Stimulated activated memory B cell treated with anti-CD40 and anti-IgM and Interleukin-4, amounts not matched to agents 10 μg/mL and 1 μg/mL and 100 μg/mL, for 72 hours (primary cell): ENCODE data around the gene RTP2.
A peak's percentile ranks its signal among the peaks of the same experiment; 100 is the strongest.

Experiments used
- ATAC-seq: fragments of 150-1000 bp; cut with Tn5 transposase; 2 replicates; pipeline ENCODE4 v1.10.0; 2021
- H3K27ac Mint-ChIP-seq: one replicate; pipeline ENCODE4 v1.8.0; 2022; ENCODE audit warnings: mild to moderate bottlenecking, mixed read lengths
- H3K27me3 Mint-ChIP-seq: one replicate; pipeline ENCODE4 v1.8.0; 2022; ENCODE audit warnings: mixed read lengths
- H3K36me3 Mint-ChIP-seq: one replicate; pipeline ENCODE4 v1.8.0; 2022; ENCODE audit warnings: mixed read lengths
- H3K4me1 Mint-ChIP-seq: one replicate; pipeline ENCODE4 v1.8.0; 2022; ENCODE audit warnings: mixed read lengths
- H3K4me3 Mint-ChIP-seq: one replicate; pipeline ENCODE4 v1.8.0; 2022; ENCODE audit warnings: mild to moderate bottlenecking, moderate library complexity, mixed read lengths
- H3K9me3 Mint-ChIP-seq: one replicate; pipeline ENCODE4 v1.8.0; 2022; ENCODE audit warnings: mixed read lengths

RTP2 gene

DNA sequence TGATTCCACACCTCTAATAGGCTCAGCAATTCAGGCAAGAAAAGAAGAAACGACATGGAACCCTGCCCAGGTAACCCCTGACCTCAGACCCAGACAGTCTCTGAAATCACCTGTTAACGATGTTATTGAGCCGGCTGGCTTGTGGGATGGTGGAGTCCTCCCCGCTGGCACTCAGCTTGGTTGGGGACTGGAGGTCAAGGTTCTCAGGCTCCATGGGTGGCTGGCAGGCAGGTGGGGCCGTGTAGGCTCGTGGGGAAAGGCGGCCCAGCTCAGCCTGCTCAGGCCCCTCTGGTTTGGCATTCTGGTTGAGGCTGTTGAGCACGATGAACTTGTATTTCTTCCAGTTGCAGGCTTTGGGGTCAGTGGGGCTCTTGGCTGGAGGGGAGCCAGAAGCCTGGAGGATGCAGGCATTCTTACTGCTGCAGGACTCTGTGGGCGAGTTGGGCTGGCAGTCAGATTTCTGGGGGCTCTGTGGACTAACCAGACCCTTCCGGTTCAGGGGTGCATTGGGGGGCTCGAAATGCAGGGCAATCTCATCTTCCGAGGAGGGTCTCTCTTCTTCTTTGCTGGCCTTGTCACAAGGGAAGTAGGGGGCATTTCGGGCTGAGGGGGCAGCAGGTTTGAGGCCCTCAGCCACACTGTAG lies 26.7 kb upstream of the RTP2 start:
- no peak for ATAC-seq
- Mint-ChIP-seq H3K4me3 (no peak overlapping the region), H3K36me3 (peaks cover 83% of the 10 kb centered on the region), H3K4me1 (no peaks in the 10 kb centered on the region), H3K27me3 (no peaks in the 10 kb centered on the region), H3K9me3 (no peaks in the 10 kb centered on the region), H3K27ac (no peak overlapping the region)

DNA sequence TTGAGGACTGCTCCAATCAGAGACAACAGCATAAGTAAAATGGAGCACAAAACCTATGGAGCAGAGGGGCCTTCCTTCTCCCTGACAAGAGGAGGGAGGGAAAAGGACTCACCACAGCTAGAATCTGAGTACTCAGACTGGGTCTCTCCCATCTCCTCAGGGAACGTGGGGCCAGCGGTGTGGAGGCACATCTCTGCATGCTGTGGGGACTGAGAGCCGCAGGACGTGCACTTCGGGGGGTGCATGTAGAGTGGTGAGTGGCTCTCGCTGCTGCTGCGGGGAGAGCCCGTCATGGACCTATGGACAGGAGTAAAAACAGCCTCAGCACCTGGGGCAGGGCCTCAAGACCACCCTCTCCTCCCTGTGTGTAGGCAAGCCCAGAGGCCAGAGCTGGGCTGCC lies 25.9 kb upstream of the RTP2 start:
- H3K4me1 Mint-ChIP-seq = no peaks in the 10 kb centered on the region
- H3K4me3 Mint-ChIP-seq = no peak overlapping the region
- ATAC-seq = no peak
- H3K27me3 Mint-ChIP-seq = no peaks in the 10 kb centered on the region
- H3K9me3 Mint-ChIP-seq = no peaks in the 10 kb centered on the region
- no peak overlapping the region for H3K27ac Mint-ChIP-seq
- peaks cover 86% of the 10 kb centered on the region for H3K36me3 Mint-ChIP-seq

DNA sequence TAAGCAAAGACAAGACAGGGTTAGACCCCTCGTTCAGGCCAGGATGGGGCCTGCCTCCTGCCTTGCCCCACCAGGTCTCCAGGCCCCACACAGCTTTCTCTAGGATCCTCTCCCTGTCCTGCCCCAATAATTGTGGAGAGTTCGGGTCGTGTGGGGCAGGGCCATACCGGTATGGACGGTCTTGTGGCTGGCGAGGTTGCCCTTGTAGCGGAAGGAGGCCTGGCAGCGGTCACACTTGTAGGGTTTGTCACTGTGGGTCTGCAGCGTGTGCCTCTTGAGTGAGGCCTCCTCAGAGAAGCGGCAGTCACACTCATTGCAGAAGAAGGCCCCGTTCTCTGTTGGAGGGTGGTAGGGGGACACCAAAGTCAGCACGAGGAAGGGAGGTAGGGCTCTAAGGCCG lies 24.2 kb upstream of the RTP2 start:
- Mint-ChIP-seq H3K4me3 (no peak overlapping the region), H3K9me3 (no peaks in the 10 kb centered on the region), H3K36me3 (peaks cover 93% of the 10 kb centered on the region), H3K27me3 (no peaks in the 10 kb centered on the region), H3K4me1 (no peaks in the 10 kb centered on the region), H3K27ac (no peak overlapping the region)
- ATAC-seq = no peak

DNA sequence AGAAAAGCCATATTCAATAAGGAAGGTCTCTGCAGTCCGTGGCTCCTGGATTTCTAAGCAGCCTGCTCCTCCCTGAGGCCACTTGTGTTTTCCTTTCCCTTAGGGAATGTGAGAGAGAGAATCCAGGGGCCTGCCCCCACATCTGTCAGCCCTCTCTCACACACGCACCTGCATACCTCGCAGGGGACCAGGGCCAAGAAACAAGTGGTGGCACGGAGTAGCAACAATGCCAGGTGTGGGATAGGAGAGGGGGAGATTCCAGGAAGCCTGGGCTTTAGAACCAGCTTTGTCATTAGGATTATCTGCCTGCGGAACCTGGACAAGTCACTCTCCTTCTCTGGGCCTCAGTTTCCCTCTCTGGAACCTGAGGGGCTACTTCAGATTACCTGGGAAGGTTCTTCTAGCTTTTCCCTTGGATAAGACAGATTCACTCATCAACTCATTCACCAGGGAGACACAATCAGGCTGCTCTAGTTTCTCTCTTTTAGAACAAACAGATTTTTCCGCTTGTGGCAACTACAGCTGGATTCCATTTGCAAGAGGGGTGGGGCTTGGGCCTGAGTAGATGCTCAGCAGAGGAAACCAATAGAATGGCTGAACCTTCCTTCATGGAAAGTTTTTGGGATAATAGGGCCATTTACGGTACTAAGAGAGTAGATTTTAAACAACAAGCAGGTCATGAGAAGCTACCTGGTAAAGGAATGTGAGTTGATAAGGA lies 23.5 kb upstream of the RTP2 start:
- no peak for ATAC-seq
- Mint-ChIP-seq H3K4me1 (no peaks in the 10 kb centered on the region), H3K27me3 (no peaks in the 10 kb centered on the region), H3K27ac (no peak overlapping the region), H3K36me3 (peaks cover 93% of the 10 kb centered on the region), H3K4me3 (no peak overlapping the region), H3K9me3 (no peaks in the 10 kb centered on the region)

DNA sequence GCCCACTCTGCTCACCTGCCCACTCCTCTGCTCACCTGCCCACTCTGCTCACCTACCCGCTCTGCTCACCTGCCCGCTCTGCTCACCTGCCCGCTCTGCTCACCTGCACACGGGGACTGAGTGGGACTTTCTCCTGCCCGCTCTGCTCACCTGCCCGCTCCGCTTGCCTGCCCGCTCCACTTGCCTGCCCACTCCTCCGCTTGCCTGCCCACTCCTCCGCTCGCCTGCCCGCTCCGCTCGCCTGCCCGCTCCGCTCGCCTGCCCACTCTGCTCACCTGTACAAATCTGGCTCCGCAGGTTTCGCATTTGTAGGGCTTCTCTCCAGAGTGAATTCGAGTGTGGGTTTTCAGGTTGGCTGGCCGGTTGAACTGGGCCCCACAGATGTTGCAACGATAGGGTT lies 22.9 kb upstream of the RTP2 start:
- Mint-ChIP-seq H3K4me1 (no peaks in the 10 kb centered on the region), H3K27me3 (no peaks in the 10 kb centered on the region), H3K36me3 (peaks cover 93% of the 10 kb centered on the region), H3K27ac (no peak overlapping the region), H3K9me3 (no peaks in the 10 kb centered on the region), H3K4me3 (no peak overlapping the region)
- ATAC-seq = no peak

DNA sequence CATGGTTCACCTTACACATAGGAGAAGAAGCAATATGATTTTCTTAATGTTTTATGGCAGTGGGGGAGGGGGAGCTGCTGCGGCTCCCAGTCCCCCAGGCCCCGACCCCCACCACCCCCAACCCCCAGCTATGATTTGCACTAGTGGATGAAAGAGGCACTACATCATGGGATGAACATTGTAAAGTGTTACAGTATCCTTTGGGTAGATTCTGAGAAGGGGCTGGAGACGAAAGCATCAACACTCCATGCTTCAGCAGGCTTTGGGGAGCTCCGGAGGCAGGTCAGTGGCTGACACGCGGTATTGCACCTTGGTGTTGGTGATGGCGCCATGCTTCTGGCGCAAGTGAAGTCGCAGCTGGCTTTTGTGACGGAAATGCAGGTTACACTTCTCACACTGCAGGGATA lies 19.9 kb upstream of the RTP2 start:
- Mint-ChIP-seq H3K4me3 (no peak overlapping the region), H3K9me3 (no peaks in the 10 kb centered on the region), H3K36me3 (peaks cover 70% of the 10 kb centered on the region), H3K4me1 (no peaks in the 10 kb centered on the region), H3K27ac (no peak overlapping the region), H3K27me3 (no peaks in the 10 kb centered on the region)
- ATAC-seq = no peak

DNA sequence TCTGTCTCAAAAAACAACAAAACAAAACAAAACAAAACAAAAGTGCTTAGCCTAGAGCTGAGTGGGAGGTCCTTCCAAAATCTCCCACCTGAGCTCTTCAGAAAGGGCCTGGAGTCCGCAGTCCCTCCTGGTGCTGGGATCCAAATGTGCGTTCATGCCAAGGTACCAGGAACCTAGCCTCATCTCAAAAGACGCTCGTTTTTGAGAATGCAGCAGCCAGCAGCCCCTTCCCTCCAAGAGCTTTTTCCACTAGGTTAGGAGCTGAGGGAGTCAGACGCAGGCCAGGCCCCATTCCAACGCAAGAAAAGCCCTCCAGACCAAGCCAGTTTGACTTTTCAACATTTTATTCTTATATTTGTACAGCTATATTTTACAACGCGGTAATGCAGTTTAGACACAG lies 18.7 kb upstream of the RTP2 start:
- H3K27me3 Mint-ChIP-seq = no peaks in the 10 kb centered on the region
- no peaks in the 10 kb centered on the region for H3K9me3 Mint-ChIP-seq
- H3K4me3 Mint-ChIP-seq = no peak overlapping the region
- H3K27ac Mint-ChIP-seq = no peak overlapping the region
- peaks cover 59% of the 10 kb centered on the region for H3K36me3 Mint-ChIP-seq
- H3K4me1 Mint-ChIP-seq = no peaks in the 10 kb centered on the region
- no peak for ATAC-seq

DNA sequence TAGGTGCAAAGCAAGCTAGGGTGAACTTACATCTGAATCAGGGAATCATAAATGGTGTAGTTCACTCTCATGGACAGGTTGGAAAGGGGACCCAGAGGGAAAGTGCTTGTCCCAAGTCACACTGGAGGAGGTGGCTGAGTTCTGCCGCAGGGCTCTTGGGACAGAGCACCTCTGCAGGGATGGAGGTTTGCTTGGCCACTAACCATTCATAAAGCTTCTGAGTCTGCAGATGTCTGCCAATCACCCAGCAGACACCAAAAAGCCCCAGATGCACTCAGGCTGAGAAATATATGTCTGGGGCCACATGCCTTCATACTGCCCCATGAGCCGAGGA lies 17.9 kb upstream of the RTP2 start:
- no peaks in the 10 kb centered on the region for H3K4me1 Mint-ChIP-seq
- ATAC-seq = peak; percentile 21

DNA sequence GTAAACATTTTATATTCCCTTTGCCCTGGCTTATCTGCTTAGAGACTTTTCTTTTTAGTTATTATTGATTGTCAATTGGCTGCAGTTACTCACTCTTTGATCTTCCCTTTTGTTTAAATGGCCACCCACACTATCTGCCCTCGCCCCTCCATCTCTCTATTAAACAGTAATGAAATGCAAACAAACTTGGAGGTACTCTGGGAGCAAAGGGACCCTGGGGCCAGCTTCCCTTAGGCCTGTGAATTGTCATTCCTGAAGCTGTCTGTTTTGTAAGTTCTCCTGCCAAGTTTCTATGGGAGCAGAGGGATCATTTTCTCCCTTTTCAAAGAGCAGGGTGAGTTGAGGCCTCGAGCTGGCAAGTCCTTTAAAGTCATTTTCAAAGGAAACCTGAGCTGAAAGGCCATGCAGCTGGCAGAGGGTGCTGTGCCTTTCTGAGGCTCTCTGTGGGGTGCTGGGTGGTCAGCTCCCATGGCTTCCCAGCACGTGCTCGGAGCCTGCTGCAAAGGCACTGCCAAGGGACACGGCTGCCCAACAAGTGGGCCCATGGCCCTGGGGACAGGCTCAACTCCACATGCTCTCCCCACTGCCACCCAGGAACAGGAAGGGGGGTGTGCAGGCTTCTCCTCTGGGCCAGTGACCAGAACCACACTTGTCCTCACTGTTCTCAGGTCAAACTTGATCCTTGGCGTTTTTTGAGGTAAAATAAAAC lies 17.4 kb upstream of the RTP2 start:
- no peaks in the 10 kb centered on the region for H3K9me3 Mint-ChIP-seq
- H3K4me3 Mint-ChIP-seq = no peak overlapping the region
- peak; percentile 55 for ATAC-seq
- peaks cover under 1% of the 10 kb centered on the region for H3K4me1 Mint-ChIP-seq
- no peak overlapping the region for H3K27ac Mint-ChIP-seq
- H3K36me3 Mint-ChIP-seq = peaks cover 46% of the 10 kb centered on the region
- H3K27me3 Mint-ChIP-seq = no peaks in the 10 kb centered on the region

More for the DNA sequence above, 17.9 kb upstream of the RTP2 start:
- peaks cover 51% of the 10 kb centered on the region for H3K36me3 Mint-ChIP-seq
- no peak overlapping the region for H3K27ac Mint-ChIP-seq
- no peaks in the 10 kb centered on the region for H3K27me3 Mint-ChIP-seq
- no peaks in the 10 kb centered on the region for H3K9me3 Mint-ChIP-seq
- H3K4me3 Mint-ChIP-seq = no peak overlapping the region

DNA sequence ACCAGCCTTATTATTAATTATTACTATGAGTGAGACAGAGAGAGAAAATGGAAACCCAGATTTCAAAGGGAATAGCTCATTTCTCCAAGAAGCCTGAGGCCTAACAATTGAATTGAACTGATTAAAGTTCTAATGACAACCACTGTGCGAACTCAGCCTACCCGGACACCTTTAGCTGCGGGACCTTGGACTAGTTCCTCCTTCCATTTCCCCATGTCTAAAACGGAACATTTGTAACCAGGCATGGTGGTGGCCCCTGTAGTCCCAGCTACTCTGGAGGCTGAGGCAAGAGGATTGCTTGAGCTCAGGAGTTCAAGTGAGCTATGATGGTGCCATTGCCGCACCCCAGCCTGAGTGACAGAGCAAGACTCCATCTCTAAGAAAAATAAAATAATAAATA lies 16.4 kb upstream of the RTP2 start:
- H3K36me3 Mint-ChIP-seq = peaks cover 36% of the 10 kb centered on the region
- ATAC-seq = no peak

DNA sequence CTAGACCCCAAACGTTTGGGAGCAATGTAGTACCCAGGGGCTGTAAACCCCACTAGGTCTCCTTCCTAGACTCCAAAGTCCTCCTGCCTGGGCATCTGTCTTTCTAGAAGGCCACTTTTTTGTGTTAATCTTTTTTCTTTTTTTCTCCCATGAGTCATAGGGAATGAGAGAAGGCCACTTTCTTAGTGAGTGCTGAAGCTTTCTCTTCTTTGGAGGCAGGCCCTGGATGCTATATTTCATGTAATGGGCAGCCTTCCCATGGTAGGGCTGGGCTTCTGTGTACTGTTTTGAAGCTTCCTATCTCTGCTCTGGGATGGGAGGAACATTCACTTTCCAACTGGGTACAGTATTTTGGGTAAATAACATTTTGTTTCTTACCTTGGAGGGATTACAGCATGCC lies 15.2 kb upstream of the RTP2 start:
- H3K36me3 Mint-ChIP-seq = peaks cover 25% of the 10 kb centered on the region
- ATAC-seq = no peak
- no peak overlapping the region for H3K4me3 Mint-ChIP-seq
- peaks cover 8% of the 10 kb centered on the region for H3K4me1 Mint-ChIP-seq
- H3K27me3 Mint-ChIP-seq = no peaks in the 10 kb centered on the region
- H3K27ac Mint-ChIP-seq = no peak overlapping the region
- no peaks in the 10 kb centered on the region for H3K9me3 Mint-ChIP-seq

More for the DNA sequence above, 16.4 kb upstream of the RTP2 start:
- Mint-ChIP-seq H3K9me3 (no peaks in the 10 kb centered on the region), H3K27ac (no peak overlapping the region), H3K4me3 (no peak overlapping the region), H3K4me1 (peaks cover 8% of the 10 kb centered on the region), H3K27me3 (no peaks in the 10 kb centered on the region)

DNA sequence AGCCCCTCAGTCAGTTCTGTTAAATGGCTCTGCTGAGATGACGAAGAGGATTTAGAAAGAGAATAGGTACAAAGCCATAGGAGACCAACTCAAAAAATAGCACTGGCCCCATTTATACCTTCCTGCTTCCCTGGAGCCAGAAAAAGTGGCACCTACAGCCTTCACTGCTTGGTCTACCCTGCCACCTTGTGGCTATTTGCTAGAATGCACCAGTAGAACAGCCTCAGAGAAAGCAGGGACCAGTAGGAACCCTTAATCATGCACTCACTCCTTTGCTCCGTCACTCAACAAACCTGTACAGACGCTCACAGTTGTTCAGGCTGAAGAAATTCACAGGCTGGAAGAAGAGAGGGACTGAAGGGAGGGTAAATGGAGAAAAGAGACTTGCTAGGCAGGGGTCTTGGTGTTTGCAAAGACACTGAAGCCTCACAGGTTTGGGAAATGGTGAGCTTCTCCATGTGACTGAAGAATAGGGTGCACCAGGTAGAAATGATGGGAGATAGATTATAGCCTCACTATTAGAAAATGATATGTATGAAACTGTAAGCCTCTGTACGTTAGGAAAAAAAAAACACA lies 12.1 kb upstream of the RTP2 start:
- no peaks in the 10 kb centered on the region for H3K36me3 Mint-ChIP-seq
- H3K27me3 Mint-ChIP-seq = no peaks in the 10 kb centered on the region
- peak; percentile 84 for ATAC-seq
- H3K9me3 Mint-ChIP-seq = no peaks in the 10 kb centered on the region
- H3K4me1 Mint-ChIP-seq = peaks cover 8% of the 10 kb centered on the region
- no peak overlapping the region for H3K27ac Mint-ChIP-seq
- no peak overlapping the region for H3K4me3 Mint-ChIP-seq

DNA sequence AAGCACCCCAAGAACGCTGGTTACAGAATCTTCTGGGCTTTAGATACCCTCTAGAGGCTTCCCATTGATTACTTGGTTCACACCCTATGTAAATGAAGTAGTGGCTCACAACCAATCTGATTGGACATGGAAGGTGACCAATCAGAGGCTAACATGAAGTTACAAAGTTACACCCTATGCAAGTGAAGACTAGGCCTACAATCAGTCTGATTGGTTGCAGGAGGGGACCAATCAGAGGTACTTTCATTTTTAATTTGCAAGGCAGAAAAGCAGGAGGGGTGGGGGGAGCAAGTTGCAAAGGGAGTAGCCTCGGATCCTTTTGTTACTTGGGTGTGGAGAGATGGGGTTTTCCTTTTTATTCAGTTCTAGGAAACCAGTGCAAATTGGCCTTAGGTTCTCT lies 11.1 kb upstream of the RTP2 start:
- ATAC-seq = no peak
- H3K27me3 Mint-ChIP-seq = no peaks in the 10 kb centered on the region
- H3K4me1 Mint-ChIP-seq = peaks cover 8% of the 10 kb centered on the region
- H3K4me3 Mint-ChIP-seq = no peak overlapping the region
- H3K36me3 Mint-ChIP-seq = no peaks in the 10 kb centered on the region
- no peaks in the 10 kb centered on the region for H3K9me3 Mint-ChIP-seq
- H3K27ac Mint-ChIP-seq = no peak overlapping the region

DNA sequence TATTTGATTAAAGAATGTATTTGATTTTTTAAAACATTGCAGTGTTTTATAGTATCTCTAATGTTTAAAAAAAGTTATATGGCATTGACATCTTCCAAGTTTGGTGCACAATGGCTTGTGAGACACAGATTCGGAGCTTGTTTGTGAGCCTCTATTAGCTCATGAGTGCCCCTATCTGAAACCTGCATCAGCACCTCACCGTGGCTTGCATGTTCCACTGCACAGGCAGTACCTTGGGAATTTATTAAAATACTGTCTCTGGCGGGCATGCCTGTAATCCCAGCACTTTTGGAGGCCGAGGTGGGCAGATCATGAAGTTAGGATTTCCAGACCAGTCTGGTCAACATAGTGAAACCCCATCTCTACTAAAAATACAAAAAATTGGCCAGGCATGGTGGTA lies 6.8 kb upstream of the RTP2 start:
- Mint-ChIP-seq H3K4me1 (peaks cover 2% of the 10 kb centered on the region), H3K36me3 (no peaks in the 10 kb centered on the region), H3K9me3 (no peaks in the 10 kb centered on the region), H3K4me3 (no peak overlapping the region), H3K27ac (no peak overlapping the region), H3K27me3 (no peaks in the 10 kb centered on the region)
- ATAC-seq = no peak

DNA sequence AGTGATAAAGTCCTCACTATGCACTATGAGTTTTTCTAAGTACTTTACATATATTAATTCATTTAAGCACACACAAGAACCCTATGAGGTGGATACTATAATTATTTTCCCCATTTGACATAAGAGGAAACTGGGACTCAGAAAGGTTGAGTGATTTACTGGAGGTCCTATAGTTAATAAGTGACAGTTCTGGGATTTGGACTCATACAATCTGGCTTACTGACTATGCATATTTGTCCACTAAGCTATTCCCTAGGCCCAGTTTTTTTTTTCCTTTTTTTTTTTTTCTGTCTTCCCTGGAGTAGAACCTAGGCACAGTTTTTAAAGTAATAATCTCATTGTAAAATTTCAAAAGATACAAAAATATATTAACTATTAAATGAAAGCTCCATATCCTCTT lies 6.3 kb upstream of the RTP2 start:
- Mint-ChIP-seq H3K4me1 (no peaks in the 10 kb centered on the region), H3K4me3 (no peak overlapping the region), H3K9me3 (no peaks in the 10 kb centered on the region), H3K27ac (no peak overlapping the region), H3K27me3 (no peaks in the 10 kb centered on the region), H3K36me3 (no peaks in the 10 kb centered on the region)
- no peak for ATAC-seq

DNA sequence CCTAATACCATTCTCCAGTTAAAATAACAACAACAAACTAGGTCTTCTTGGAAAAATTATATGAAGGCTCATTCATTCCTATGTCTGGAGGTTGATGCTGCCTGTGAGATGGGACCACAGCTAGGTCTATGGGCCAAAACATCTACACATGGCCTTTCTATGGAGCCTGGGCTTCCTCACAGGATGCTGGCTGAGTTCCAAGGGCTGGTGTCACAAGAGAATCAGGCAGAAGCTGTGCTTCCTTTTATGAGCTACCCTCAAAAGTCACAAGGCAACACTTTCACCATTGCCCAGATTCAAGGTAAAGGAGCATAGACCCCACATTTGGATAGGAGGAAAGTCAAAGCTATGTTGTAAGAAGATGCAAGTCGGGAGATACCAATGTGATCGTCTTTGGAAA lies 4.6 kb upstream of the RTP2 start:
- no peak for ATAC-seq
- Mint-ChIP-seq H3K4me1 (no peaks in the 10 kb centered on the region), H3K4me3 (no peak overlapping the region), H3K27me3 (no peaks in the 10 kb centered on the region), H3K27ac (no peak overlapping the region), H3K36me3 (no peaks in the 10 kb centered on the region), H3K9me3 (no peaks in the 10 kb centered on the region)
